NOMO-1 treated with DMSO at 0.1 percent for 48 hours (cell line): ENCODE results near the gene HBP1.
"Not testable (repeated sequence)": the region's sequence is repeated elsewhere in the genome, so short reads cannot be mapped to it uniquely, and the experiment has no call there.

Experiments
- DNase-seq: peaks from one replicate; lab custom pipeline; 2025; ENCODE audit not compliant: unreplicated experiment; lab: John Stamatoyannopoulos, UW

Gene HBP1

GRCh38 chr7:107220806-107221205, 52.0 kb downstream of the HBP1 start:
- not testable (repeated sequence) for DNase-seq

GRCh38 chr7:107224374-107225223, 55.8 kb downstream of the HBP1 start:
- no peak for DNase-seq

- no peak for DNase-seq
These were observed 59.5 kb downstream of the HBP1 start for GRCh38 chr7:107228291-107228690.

GRCh38 chr7:107230334-107230733, 61.5 kb downstream of the HBP1 start:
- DNase-seq, result no peak

- no peak for DNase-seq
These were observed 63.8 kb downstream of the HBP1 start for GRCh38 chr7:107232568-107233090.

- DNase-seq, result no peak
These were observed 64.4 kb downstream of the HBP1 start for GRCh38 chr7:107233174-107233573.

- DNase-seq, result no peak
These were observed 65.2 kb downstream of the HBP1 start for GRCh38 chr7:107233981-107234380.

GRCh38 chr7:107234436-107234835, 65.6 kb downstream of the HBP1 start:
- DNase-seq, result no peak

- DNase-seq, result no peak
These were observed 68.1 kb downstream of the HBP1 start for GRCh38 chr7:107236862-107237261.

- no peak for DNase-seq
These were observed 68.6 kb downstream of the HBP1 start for GRCh38 chr7:107237451-107237850.

- no peak for DNase-seq
These were observed 73.5 kb downstream of the HBP1 start for GRCh38 chr7:107242267-107242666.

GRCh38 chr7:107244613-107245012, 75.8 kb downstream of the HBP1 start:
- DNase-seq, result no peak

GRCh38 chr7:107246836-107247235, 78.0 kb downstream of the HBP1 start:
- DNase-seq, result not testable (repeated sequence)

- DNase-seq, result no peak
These were observed 79.9 kb downstream of the HBP1 start for GRCh38 chr7:107248551-107249316.

- no peak for DNase-seq
These were observed 83.2 kb downstream of the HBP1 start for GRCh38 chr7:107251963-107252362.
